Panc1 (cell line): Measurements from ENCODE around the gene PEX5L.

ENCODE experiments used
- TF ChIP-seq, protein P1 (sequence below): fragments of 450-650 bp; IDR thresholded peaks from 2 replicates; pipeline ENCODE4 v1.5.1; 2017; ENCODE audit warnings: mild to moderate bottlenecking
- TF ChIP-seq, protein P2 (sequence below), 2 experiments: IDR thresholded peaks; 2 replicates each; pipeline ENCODE4 v1.6.1; 2011 to 2012; ENCODE audit warnings: low read depth in 2 of 2, control low read depth in 1 of 2, low read length in 1 of 2, mild to moderate bottlenecking in 1 of 2, moderate library complexity in 1 of 2; ENCODE audit not compliant: insufficient read depth in 1 of 2

GRCh38 chr3:179902061-179902460 is 134.7 kb downstream of the PEX5L start:
- TF ChIP-seq, protein P1, sequence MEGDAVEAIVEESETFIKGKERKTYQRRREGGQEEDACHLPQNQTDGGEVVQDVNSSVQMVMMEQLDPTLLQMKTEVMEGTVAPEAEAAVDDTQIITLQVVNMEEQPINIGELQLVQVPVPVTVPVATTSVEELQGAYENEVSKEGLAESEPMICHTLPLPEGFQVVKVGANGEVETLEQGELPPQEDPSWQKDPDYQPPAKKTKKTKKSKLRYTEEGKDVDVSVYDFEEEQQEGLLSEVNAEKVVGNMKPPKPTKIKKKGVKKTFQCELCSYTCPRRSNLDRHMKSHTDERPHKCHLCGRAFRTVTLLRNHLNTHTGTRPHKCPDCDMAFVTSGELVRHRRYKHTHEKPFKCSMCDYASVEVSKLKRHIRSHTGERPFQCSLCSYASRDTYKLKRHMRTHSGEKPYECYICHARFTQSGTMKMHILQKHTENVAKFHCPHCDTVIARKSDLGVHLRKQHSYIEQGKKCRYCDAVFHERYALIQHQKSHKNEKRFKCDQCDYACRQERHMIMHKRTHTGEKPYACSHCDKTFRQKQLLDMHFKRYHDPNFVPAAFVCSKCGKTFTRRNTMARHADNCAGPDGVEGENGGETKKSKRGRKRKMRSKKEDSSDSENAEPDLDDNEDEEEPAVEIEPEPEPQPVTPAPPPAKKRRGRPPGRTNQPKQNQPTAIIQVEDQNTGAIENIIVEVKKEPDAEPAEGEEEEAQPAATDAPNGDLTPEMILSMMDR = no peak
- TF ChIP-seq, protein P2, sequence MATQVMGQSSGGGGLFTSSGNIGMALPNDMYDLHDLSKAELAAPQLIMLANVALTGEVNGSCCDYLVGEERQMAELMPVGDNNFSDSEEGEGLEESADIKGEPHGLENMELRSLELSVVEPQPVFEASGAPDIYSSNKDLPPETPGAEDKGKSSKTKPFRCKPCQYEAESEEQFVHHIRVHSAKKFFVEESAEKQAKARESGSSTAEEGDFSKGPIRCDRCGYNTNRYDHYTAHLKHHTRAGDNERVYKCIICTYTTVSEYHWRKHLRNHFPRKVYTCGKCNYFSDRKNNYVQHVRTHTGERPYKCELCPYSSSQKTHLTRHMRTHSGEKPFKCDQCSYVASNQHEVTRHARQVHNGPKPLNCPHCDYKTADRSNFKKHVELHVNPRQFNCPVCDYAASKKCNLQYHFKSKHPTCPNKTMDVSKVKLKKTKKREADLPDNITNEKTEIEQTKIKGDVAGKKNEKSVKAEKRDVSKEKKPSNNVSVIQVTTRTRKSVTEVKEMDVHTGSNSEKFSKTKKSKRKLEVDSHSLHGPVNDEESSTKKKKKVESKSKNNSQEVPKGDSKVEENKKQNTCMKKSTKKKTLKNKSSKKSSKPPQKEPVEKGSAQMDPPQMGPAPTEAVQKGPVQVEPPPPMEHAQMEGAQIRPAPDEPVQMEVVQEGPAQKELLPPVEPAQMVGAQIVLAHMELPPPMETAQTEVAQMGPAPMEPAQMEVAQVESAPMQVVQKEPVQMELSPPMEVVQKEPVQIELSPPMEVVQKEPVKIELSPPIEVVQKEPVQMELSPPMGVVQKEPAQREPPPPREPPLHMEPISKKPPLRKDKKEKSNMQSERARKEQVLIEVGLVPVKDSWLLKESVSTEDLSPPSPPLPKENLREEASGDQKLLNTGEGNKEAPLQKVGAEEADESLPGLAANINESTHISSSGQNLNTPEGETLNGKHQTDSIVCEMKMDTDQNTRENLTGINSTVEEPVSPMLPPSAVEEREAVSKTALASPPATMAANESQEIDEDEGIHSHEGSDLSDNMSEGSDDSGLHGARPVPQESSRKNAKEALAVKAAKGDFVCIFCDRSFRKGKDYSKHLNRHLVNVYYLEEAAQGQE (IDR thresholded peaks at IDR 0.05; ENCODE audit: insufficient read depth in 1 of 2, low read depth in 2 of 2, low read length in 1 of 2) = no peak
